HepG2 (cell line): ENCODE results near the gene TRPT1. TPM values are rescaled to one million over a fixed set of nuclear protein-coding genes. Genes with fewer than 3 reads are reported as not detected.

Experiments used
- AGO1 ChIP-seq: fragments of 200-400 bp; formaldehyde crosslinking; IDR thresholded peaks from 2 replicates; pipeline ENCODE4 v1.6.1; 2017; ENCODE audit warnings: mild to moderate bottlenecking, low read depth, low read length, moderate library complexity; ENCODE audit not compliant: poor library complexity, severe bottlenecking
- FOSL1 ChIP-seq: sonication (generic); formaldehyde crosslinking; IDR thresholded peaks from 2 replicates; pipeline ENCODE4 v1.9.0; 2021; ENCODE audit warnings: missing genetic modification reagents, borderline replicate concordance
- FOSL2 ChIP-seq: sonication (generic); formaldehyde crosslinking; IDR thresholded peaks from 2 replicates; pipeline ENCODE4 v1.4.0; 2020; ENCODE audit warnings: missing genetic modification reagents
- HNRNPH1 ChIP-seq: fragments of 200-400 bp; formaldehyde crosslinking; optimal IDR thresholded peaks from 2 replicates; pipeline ENCODE3; 2017; ENCODE audit warnings: mild to moderate bottlenecking, low read depth, low read length
- JDP2 ChIP-seq: sonication (generic); formaldehyde crosslinking; IDR thresholded peaks from 2 replicates; pipeline ENCODE4 v1.8.1; 2022; ENCODE audit warnings: missing genetic modification reagents, borderline replicate concordance
- JUN ChIP-seq: sonication (generic); formaldehyde crosslinking; IDR thresholded peaks from 2 replicates; pipeline ENCODE4 v1.4.0; 2020; ENCODE audit warnings: mild to moderate bottlenecking, missing genetic modification reagents
- KDM2A ChIP-seq: sonication (generic); formaldehyde crosslinking; IDR thresholded peaks from 2 replicates; pipeline ENCODE4 v1.4.0; 2020; ENCODE audit warnings: low read depth, missing genetic modification reagents, borderline replicate concordance
- POGZ ChIP-seq: sonication (generic); formaldehyde crosslinking; IDR thresholded peaks from 2 replicates; pipeline ENCODE4 v1.4.0; 2020; ENCODE audit warnings: mild to moderate bottlenecking, missing genetic modification reagents
- POLR2A ChIP-seq, 2 experiments: IDR thresholded peaks; 2 replicates each; pipeline ENCODE4 v1.6.1; 2011; ENCODE audit warnings: low read depth in 2 of 2, low read length in 2 of 2, mild to moderate bottlenecking in 1 of 2, moderate library complexity in 1 of 2; ENCODE audit not compliant: insufficient read depth in 1 of 2
- RBFOX2 ChIP-seq: fragments of 200-400 bp; formaldehyde crosslinking; IDR thresholded peaks from 2 replicates; pipeline ENCODE4 v1.6.1; 2017; ENCODE audit warnings: low read depth, mild to moderate bottlenecking, low read length
- SIN3B ChIP-seq: fragments of 150-350 bp; IDR thresholded peaks from 2 replicates; pipeline ENCODE4 v1.6.1; 2014; ENCODE audit warnings: low read length
- ZBTB38 ChIP-seq: sonication (generic); formaldehyde crosslinking; IDR thresholded peaks from 2 replicates; pipeline ENCODE4 v1.5.1; 2020; ENCODE audit warnings: mild to moderate bottlenecking, missing genetic modification reagents
- ZC3H13 ChIP-seq: sonication (generic); formaldehyde crosslinking; IDR thresholded peaks from 2 replicates; pipeline ENCODE4 v1.8.1; 2023; ENCODE audit warnings: mild to moderate bottlenecking, missing genetic modification reagents, moderate library complexity
- ZNF383 ChIP-seq: sonication (generic); formaldehyde crosslinking; IDR thresholded peaks from 2 replicates; pipeline ENCODE4 v1.4.0; 2020; ENCODE audit warnings: missing genetic modification reagents, mild to moderate bottlenecking, borderline replicate concordance
- ZNF570 ChIP-seq: sonication (generic); formaldehyde crosslinking; IDR thresholded peaks from 2 replicates; pipeline ENCODE4 v1.4.0; 2020; ENCODE audit warnings: mild to moderate bottlenecking, missing genetic modification reagents, borderline replicate concordance
- ZNF749 ChIP-seq: sonication (generic); formaldehyde crosslinking; IDR thresholded peaks from 2 replicates; pipeline ENCODE4 v1.8.0; 2022; ENCODE audit warnings: mild to moderate bottlenecking, missing genetic modification reagents, moderate library complexity, borderline replicate concordance
- polyA plus RNA-seq, 8 experiments: library from polyadenylated mRNA; depleted of rRNA in 3 of 8; stranded (reverse) in 7 of 8; unstranded in 1 of 8; fragments of >200 nt; fragmentation: Illumina TruSeq in 4 of 8; extraction: Trizol in 4 of 8; gene quantifications; 2 replicates each; pipeline versions ENCODE4 v1.2.1 to v1.2.3, GENCODE V29; 2011 to 2016; ENCODE audit warnings: low read depth in 4 of 8, missing spikeins in 1 of 8, mixed read lengths in 1 of 8; ENCODE audit not compliant: insufficient read depth in 1 of 8
- total RNA-seq, 5 experiments: library from RNA; depleted of rRNA; stranded (reverse); fragments of >200 nt; fragmentation: Illumina TruSeq; extraction: Trizol; gene quantifications; 2 replicates each; pipeline ENCODE4 v1.2.3, GENCODE V29; 2016; ENCODE audit warnings: low read depth in 1 of 5
- TF ChIP-seq, protein P1 (sequence below): sonication (generic); formaldehyde crosslinking; IDR thresholded peaks from 2 replicates; pipeline ENCODE4 v1.4.0; 2020; ENCODE audit warnings: mild to moderate bottlenecking, missing genetic modification reagents, borderline replicate concordance

Gene TRPT1
- total and polyA plus RNA-seq, 2 of the 13 experiments (the other 11 are each of a cell fraction or from before 2014, with no cell fraction given) = 24.8 to 40.7 TPM

DNA sequence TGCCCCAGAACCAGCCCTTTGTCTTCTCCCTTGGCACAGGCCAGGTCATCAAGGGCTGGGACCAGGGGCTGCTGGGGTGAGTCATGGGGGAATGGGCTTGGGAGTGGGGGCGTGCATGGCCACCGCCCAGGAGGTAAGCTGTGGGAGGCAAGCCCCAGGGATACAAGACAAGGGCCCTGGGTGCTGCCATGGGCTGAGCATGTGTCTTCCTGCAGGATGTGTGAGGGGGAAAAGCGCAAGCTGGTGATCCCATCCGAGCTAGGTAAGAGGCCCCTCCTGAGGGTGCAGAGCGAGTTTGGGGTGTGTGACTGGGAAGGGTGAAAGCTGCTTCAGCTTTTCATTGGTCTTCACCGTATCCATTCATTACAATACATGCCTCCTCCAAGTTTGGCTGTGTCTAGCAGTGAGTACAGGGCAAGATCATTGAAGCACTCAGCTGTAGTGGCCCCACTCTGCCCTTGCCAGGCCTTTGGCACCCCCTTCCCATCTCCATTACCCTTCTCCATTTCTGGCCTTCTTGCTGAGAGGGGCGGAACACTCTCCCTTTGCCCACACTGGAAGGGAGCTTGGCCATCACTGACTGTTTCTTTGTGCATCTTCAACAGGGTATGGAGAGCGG, 17.4 kb upstream of the TRPT1 start (continued):
- TF ChIP-seq, protein P1, sequence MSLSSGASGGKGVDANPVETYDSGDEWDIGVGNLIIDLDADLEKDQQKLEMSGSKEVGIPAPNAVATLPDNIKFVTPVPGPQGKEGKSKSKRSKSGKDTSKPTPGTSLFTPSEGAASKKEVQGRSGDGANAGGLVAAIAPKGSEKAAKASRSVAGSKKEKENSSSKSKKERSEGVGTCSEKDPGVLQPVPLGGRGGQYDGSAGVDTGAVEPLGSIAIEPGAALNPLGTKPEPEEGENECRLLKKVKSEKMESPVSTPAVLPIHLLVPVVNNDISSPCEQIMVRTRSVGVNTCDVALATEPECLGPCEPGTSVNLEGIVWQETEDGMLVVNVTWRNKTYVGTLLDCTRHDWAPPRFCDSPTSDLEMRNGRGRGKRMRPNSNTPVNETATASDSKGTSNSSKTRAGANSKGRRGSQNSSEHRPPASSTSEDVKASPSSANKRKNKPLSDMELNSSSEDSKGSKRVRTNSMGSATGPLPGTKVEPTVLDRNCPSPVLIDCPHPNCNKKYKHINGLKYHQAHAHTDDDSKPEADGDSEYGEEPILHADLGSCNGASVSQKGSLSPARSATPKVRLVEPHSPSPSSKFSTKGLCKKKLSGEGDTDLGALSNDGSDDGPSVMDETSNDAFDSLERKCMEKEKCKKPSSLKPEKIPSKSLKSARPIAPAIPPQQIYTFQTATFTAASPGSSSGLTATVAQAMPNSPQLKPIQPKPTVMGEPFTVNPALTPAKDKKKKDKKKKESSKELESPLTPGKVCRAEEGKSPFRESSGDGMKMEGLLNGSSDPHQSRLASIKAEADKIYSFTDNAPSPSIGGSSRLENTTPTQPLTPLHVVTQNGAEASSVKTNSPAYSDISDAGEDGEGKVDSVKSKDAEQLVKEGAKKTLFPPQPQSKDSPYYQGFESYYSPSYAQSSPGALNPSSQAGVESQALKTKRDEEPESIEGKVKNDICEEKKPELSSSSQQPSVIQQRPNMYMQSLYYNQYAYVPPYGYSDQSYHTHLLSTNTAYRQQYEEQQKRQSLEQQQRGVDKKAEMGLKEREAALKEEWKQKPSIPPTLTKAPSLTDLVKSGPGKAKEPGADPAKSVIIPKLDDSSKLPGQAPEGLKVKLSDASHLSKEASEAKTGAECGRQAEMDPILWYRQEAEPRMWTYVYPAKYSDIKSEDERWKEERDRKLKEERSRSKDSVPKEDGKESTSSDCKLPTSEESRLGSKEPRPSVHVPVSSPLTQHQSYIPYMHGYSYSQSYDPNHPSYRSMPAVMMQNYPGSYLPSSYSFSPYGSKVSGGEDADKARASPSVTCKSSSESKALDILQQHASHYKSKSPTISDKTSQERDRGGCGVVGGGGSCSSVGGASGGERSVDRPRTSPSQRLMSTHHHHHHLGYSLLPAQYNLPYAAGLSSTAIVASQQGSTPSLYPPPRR (CRISPR knock-in tag) = no peak
- TF ChIP-seq ZC3H13 (CRISPR knock-in tag) = 0 out of 2 replicates have a peak, but pooled peaks have one; percentile 10
- TF ChIP-seq KDM2A (CRISPR knock-in tag) = 0 out of 2 replicates have a peak, but pooled peaks have one; percentile 5
- no peak for TF ChIP-seq ZNF383 (CRISPR knock-in tag)
- no peak for TF ChIP-seq ZBTB38 (CRISPR knock-in tag)
- TF ChIP-seq SIN3B = no peak
- TF ChIP-seq FOSL1 (CRISPR knock-in tag) = no peak
- TF ChIP-seq RBFOX2 = peak; percentile 48
- no peak for TF ChIP-seq JUN (CRISPR knock-in tag)
- no peak for TF ChIP-seq JDP2 (CRISPR knock-in tag)
- TF ChIP-seq HNRNPH1 = peak; percentile 23
- TF ChIP-seq FOSL2 (CRISPR knock-in tag) = 0 out of 2 replicates have a peak, but pooled peaks have one; percentile 17
- TF ChIP-seq ZNF570 (CRISPR knock-in tag) = no peak
- peak in 1 of 2 experiments; percentile 15; a peak in 1 of 4 replicates for TF ChIP-seq POLR2A (IDR thresholded peaks at IDR 0.05; ENCODE audit: insufficient read depth in 1 of 2, low read depth in 2 of 2, low read length in 2 of 2)
- TF ChIP-seq ZNF749 (CRISPR knock-in tag) = 0 out of 2 replicates have a peak, but pooled peaks have one; percentile 0
- peak; percentile 83 for TF ChIP-seq AGO1
- no peak for TF ChIP-seq POGZ (CRISPR knock-in tag)
